ENCODE data around the gene GAA.

The GAA gene

GRCh38 chr17:80101011-80101945, at the start of gene GAA:
GAA (plus strand) TSS chr17:80101581; CDS start chr17:80104587, 3,006 bp downstream.
- DNase-seq = peak; percentile 55

- DNase-seq = no peak
Observed at GRCh38 chr17:80051681-80052080, 49.7 kb upstream of the GAA start.

- no peak for DNase-seq
Observed at GRCh38 chr17:80053102-80053501, 48.3 kb upstream of the GAA start.

GRCh38 chr17:80055597-80055996, 45.8 kb upstream of the GAA start:
- no peak for DNase-seq

- no peak for DNase-seq
Observed at GRCh38 chr17:80058311-80058955, 42.9 kb upstream of the GAA start.

- no peak for DNase-seq
Observed at GRCh38 chr17:80060644-80061043, 40.7 kb upstream of the GAA start.

- no peak for DNase-seq
Observed at GRCh38 chr17:80061421-80061820, 40.0 kb upstream of the GAA start.

GRCh38 chr17:80063830-80064585, 37.4 kb upstream of the GAA start:
- DNase-seq = no peak

GRCh38 chr17:80064696-80065095, 36.7 kb upstream of the GAA start:
- no peak for DNase-seq

GRCh38 chr17:80065478-80066170, 35.8 kb upstream of the GAA start:
- no peak for DNase-seq

GRCh38 chr17:80067393-80067986, 33.9 kb upstream of the GAA start:
- no peak for DNase-seq

- DNase-seq = no peak
Observed at GRCh38 chr17:80068301-80069222, 32.8 kb upstream of the GAA start.

GRCh38 chr17:80070375-80071115, 30.8 kb upstream of the GAA start:
- no peak for DNase-seq

- DNase-seq = no peak
Observed at GRCh38 chr17:80071116-80071841, 30.1 kb upstream of the GAA start.

- DNase-seq = no peak
Observed at GRCh38 chr17:80072410-80072809, 29.0 kb upstream of the GAA start.

GRCh38 chr17:80080081-80080480, 21.3 kb upstream of the GAA start:
- DNase-seq = no peak

- no peak for DNase-seq
Observed at GRCh38 chr17:80081596-80081995, 19.8 kb upstream of the GAA start.

GRCh38 chr17:80082403-80083135, 18.8 kb upstream of the GAA start:
- DNase-seq = peak; percentile 27

- no peak for DNase-seq
Observed at GRCh38 chr17:80083136-80083661, 18.2 kb upstream of the GAA start.
